Right renal pelvis (tissue), 4 donors: Measurements from ENCODE around the gene ST6GALNAC3. TPM values are rescaled to one million over a fixed set of nuclear protein-coding genes. Genes with fewer than 3 reads are reported as not detected.

Experiments used
- DNase-seq, 4 donors: peaks; one replicate each; pipeline ENCODE4 v3.0.0-alpha.2; 2013; ENCODE audit warnings: low read depth in 4 of 4, low spot score in 3 of 4, missing footprints in 1 of 4
- polyA plus RNA-seq, 4 donors: library from polyadenylated mRNA; unstranded; fragments of 120-200 nt; gene quantifications; one replicate each; pipeline ENCODE4 v1.2.1, GENCODE V29; 2013; ENCODE audit not compliant: insufficient read length in 4 of 4

Gene ST6GALNAC3
- polyA plus RNA-seq, 4 donors = 91.5 to 110 (median 97.8) TPM

DNA sequence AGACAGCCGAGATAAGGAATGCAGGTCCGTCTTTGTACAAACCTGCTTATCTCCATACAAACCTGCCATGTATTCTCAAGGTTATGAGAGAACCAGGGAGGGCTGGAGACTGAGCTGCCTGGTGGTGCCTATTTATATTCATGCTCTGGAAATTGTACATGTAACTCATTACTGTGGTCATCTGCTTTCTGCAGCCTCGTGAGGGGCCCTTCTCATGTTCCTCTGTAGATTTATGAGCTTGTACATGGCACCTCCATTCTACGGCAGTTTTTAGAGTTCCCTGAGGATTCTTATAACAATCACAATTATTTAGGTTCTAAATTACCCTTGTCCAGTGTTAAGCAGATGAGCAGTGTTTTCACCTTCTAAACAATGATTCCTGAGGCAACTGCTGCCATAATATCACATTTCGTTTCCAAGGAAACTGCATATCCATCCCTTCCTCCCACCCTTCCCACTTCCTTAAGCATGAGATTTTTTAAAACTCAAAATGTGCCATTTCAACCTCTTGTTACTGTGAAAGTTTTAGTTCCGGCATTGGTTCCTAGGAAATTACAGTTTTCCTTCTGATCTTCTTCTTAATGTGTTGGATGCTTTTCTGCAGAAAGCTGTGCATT, 112.1 kb downstream of the ST6GALNAC3 start:
- DNase-seq = no peak

DNA sequence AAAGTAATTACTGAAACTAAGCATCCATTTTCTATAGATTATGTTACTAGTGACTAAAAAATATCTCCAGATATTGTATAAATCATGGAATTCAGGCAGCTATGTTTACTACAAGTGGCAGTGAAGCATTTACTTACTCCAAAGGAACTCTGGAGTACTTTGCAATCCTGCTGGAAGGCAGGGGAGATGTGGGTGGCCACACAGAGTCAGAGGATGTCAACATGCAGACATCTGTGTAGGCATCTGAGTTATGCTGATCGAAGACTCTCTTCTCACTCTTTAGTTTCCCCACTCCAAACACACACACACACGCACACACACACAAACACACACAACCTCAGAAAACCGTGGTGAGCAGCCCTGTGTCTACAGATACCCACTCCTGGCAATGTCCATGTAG, 112.9 kb downstream of the ST6GALNAC3 start:
- DNase-seq = no peak

DNA sequence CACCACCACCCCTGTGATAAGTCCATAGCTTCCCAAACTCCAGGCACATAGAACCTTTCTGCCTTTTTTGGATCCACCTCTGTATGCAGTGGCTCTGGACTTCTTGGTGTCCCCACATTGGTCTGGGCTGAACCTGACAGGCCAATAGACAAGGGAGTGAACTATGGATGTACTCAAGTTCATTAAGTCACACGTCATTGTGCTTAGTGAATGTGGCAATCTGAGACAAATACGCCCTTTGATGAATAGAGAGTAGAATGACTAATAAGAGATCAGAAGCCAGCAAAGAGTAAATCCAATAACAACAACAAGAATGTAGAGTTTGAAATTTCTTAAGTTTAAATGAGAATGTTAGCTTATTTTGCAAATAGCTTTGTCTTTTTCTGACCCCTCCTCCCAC, 114.8 kb downstream of the ST6GALNAC3 start:
- no peak for DNase-seq

DNA sequence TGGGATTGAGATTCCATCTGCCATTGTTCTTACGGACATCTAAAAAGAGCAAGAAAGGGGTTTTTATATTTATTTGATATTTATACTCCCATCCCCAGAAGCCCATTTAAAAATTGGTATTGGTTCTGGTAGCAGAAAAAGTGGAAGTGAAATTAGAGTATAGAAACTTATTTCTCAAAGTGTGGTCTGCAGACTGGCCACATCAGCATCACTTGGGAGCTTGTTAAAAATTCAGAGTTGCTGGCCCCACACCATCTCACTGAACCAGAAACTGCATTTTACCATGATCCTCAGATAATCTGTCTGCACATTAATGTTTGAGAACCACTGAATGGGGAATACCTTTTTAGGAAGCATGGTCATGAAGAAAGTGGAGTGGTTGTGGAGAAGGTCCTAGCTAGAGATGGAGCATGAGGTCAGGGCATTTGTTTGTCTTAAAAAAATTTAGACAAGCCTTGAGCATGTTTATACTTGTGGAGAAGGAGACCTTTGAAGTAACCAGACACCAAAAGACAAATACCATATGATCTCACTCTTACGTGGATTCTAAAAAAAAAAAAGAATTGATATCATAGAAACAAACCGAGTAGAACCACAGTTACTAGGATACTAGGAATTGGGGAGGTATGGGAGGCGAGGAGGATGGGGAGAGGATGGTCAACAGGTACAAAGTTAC, 116.3 kb downstream of the ST6GALNAC3 start:
- no peak for DNase-seq

DNA sequence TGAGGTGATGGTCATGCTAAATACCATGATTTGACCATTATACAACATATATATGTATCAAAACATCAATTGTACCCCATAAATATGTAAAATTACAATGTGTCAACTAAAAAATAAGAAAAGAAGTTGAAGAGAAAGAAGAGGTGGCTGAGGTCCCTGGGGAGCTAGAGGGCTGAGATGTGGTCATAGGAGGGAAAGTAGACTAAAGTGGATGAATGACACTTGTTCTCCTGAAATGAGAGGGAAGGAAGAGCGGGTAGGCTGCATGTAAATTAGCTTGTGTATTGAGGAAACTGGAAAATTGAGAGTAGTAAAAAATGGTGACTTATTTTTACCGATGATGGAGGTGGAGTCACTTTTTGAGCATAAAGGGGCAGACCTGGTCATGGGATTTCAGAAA, 117.0 kb downstream of the ST6GALNAC3 start:
- no peak for DNase-seq

DNA sequence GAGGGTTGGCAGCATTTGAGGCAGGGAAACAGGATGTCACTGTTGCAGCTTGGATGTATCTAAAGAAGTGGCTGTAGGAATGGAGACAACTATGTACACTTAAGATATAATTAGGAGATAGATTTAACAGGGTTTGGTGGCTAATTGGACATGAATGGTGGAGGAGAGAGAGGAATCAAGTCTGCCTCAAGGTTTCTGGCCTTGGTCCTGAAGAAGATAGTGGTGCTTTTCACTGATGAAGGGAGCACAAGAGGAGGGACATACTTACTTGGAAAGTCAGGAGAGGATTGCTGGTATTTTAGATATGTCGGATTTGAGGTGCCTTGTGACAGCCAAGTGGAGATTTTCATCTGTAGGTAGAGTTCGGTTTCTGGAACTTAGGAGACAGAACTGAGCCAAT, 123.9 kb downstream of the ST6GALNAC3 start:
- no peak for DNase-seq

DNA sequence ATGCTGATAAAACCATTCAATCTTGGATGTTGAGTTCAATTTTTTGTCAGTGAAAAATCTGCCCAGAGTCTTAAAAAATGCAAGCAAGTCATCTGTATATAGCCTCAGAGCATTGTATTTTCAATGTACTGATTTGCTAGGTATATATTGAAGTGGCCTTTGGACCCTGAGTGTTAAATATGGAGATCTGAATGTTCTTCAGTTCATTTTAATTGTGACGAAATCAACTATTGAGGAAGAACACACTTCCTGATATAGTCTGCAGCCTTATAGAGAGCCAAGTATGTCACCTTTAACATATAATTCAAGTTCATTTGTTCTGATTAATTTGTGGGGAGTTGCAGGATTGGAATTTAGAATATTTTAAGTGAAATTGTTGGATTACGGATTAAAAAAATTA, 128.1 kb downstream of the ST6GALNAC3 start:
- no peak for DNase-seq

DNA sequence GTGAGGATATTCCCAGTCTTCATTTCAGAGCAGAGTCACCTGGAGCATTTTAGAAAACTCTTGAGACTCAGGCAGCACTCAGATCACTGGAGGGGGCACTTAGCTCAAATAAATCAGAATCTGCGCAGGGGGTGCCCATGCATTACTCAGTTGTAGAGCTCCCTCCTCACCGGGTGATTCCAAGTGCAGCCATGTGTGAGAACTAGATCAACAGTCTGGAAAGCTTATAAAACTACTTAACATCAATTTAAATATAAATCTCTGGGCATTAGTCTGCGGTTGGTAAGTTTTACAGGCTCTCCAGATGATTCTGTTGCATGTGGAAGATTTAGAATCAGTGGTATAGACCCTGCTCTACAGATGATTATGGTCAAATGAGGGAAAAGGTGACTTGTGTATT, 128.6 kb downstream of the ST6GALNAC3 start:
- peak in 1 of 4 donors; percentile 7 for DNase-seq

DNA sequence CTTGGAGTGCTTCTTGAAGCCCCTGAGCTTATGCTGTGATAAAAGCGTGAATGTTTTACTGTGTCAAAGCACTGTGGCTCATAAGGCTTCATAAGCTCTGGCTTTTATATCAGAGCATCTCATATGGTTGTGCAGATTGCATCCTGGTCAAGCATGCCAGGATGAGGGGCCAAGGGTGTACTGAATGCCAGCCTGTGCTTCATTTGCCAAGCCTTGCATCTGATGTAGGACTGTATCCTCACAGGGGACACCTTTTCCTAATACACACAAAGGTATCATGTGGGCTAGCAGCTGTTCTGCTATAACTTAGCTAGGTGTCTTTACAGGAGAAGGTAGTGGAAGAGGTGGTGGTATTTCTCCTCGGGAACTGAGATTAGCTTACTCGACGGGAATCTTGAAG, 134.7 kb downstream of the ST6GALNAC3 start:
- no peak for DNase-seq

DNA sequence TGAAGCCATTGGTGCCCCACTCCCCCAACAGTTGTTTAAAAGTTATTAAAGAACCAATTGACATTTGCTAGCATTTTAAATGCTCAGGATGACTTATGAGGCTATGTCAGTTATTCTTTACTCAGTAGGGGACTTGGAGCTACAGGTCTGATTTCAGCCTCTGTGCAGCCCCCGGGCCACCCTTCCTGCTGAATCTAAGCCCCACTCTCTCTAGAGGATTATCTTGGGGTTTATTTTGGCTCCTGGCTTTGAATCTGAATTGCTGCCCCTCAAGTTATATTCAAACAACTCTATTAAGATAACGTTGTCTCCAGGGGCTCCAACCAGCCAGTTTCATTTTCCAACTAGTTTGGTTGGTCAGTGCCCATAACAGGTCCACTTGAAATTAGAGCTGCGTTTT, 135.1 kb downstream of the ST6GALNAC3 start:
- no peak for DNase-seq

DNA sequence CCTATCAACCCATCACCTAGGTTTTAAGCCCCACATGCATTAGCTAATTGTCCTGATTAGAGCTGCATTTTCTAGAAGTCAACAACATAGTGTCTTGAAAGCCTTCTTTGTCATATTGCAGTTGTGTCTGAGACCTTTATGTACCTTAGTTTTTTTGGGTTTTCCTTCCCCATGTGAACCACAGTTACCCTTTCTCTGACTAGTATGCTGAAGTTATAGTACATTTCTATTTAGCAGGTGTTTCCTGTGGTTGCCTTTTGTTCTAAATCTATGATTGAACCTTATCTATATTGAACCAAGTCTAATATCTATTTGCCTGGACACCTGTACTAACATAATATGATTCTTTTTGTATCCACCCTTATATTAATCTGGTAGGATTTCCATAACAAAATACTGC, 135.6 kb downstream of the ST6GALNAC3 start:
- no peak for DNase-seq

DNA sequence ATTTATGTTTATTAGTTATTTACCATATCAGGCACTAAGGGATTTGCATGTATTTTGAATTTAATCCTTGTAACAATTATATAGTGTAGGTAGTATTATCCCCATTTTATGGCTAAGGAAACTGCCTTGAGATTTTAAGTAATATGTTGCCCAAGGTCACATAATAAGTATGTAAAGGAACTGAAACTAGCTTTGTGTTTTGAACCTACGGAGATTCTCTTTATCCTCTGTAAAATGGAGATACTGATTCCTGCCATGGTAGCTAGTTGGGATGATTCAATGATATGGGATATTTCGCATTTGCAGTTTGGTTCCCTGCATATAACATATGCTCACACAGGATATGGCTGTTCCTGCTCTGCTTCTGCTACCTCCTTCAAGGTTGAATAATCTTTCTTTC, 144.3 kb downstream of the ST6GALNAC3 start:
- DNase-seq = no peak

DNA sequence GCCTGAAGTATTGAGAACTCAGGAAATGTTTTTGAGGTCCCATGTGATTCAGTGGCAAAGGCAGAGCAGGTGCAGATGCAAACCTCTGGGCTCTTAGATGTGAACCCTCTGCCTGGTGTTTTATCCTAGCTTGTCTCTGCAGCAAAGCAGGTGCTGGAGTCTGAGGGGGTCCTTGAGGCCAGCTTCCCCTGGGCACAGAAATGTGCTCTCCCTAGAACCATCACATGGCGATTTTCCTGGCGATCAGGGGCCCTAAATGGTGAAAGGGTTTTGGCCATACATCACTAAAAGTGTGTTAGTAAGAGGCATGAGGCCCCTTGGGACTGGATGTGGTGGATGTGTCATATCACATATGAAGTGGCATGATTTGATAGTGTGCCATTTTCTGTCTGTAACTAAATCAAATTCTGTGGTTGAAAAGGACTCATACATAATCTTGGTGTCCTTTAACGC, 144.8 kb downstream of the ST6GALNAC3 start:
- DNase-seq = no peak

DNA sequence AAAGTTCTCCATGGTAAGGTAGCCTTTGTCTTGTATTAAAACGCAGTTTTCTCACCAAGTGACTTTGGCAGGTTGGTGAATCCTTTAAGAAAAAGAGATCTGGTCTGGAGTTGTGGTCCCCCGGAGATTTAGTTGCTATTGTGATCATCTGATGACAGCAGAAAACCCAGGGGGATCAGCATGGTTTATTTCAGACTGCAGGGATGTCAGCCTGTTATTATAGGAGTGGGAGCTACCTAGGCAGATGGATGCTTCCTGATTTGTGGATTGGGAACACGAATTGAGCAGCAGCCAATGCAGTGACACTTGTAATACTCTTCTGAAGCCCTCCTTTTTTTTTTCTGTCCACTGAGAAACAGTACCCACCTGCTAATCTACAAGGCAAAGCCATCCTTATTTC, 150.2 kb downstream of the ST6GALNAC3 start:
- no peak for DNase-seq

DNA sequence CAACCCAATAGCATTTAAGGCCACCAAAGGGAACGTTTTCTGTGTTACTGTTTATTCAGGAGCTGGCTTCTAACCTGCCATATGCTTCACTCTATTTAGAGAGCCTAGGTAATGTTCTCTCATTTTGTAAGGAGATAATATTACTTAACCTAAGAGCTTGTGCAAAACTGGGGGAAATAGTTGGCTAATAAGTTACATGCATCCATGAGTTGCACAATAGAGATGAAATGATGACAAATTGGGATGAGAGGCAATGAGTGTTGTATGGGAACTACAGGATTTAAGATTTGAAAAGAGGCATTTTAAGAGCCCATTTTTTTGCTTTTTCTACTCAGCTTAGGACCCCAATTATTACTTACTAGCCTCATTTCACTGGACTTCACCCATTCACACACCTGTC, 151.0 kb downstream of the ST6GALNAC3 start:
- no peak for DNase-seq

DNA sequence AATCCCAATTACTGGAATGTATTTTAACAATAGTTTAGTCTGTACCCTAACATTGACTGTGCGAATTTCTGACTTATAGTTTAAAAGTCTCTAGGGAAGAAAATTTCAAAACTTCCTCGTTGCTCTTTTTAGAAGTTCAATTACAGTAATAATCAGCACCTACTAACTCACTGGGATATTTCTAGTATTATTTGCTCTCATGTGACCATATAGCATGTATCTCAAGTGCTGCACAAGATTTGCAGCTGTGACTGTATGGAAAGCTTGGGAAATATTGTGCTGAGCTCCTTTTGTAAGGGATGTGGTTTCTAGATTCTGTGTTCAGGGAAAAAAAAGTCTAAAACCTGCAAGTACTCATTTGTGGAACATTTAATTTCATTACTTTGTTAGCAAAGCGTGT, 153.1 kb downstream of the ST6GALNAC3 start:
- no peak for DNase-seq

DNA sequence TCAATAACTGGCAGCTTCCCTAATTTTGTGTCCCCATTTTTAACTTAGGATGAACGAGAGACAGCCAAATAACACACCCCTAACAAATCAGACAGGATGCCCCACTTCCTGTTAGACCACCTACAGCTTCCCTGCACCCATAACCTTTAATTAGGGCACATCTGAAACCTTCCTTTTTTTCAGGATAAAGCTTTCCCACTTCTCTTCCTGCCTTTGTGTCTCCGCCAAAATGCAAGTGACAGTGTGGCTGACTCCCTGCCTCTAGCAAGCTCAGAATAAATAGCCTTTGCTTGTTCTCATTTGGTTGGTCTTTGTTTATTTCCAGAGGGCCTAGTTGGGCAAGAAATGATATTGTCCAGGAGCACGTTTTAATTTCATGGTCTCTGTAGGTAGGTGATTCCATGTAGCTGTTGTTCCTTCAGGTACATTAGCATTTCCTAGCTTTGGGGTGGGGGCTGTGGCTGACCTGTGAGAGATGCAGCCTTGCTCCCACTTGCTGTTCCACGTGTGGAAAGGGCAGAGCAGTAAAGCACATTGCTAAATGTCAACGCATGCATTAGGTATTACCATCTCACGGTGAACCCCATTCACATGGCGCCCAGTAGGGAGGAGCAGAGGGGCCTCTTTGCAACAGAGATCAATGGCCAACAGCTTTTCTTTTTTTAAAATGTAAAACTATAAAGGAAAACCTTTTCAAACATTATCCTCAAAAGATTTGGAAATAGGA, 154.9 kb downstream of the ST6GALNAC3 start:
- no peak for DNase-seq

DNA sequence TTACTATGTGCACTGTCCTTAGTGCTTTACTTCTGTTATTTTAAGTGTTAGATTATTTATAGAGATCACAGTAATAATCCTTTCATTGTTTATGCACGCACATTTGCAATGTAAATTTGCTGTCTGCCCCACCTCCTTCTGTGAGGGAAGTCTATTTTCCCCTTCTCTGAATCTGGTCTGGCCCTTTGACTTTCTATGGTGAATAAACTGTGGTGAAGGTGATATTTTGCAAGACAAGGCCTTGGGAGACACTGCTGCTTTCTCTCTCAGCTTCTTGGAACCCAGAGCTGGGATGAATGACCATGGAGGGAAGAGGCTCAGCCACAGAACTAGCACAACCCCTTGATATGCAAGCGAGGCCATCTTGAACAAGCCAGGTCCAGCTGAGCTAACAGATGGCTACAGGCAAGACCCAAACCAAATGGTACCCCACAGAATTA, 156.3 kb downstream of the ST6GALNAC3 start:
- no peak for DNase-seq

DNA sequence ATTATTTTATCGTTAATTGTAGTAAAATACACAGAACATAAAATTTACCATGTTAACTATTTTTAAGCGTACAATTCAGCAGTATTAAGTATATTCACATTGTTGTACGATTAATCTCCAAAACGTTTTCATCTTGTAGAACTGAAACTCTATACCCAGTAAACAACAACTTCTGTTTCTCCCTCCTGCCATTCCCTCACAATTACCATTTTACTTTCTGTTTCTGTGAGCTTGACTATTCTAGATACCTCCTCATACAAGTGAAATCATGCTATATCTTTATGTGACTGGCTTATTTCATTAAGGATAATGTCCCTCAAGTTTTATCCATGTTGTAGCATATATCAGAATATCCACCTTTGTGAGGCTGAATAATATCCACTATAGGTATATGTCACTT, 156.8 kb downstream of the ST6GALNAC3 start:
- no peak for DNase-seq

DNA sequence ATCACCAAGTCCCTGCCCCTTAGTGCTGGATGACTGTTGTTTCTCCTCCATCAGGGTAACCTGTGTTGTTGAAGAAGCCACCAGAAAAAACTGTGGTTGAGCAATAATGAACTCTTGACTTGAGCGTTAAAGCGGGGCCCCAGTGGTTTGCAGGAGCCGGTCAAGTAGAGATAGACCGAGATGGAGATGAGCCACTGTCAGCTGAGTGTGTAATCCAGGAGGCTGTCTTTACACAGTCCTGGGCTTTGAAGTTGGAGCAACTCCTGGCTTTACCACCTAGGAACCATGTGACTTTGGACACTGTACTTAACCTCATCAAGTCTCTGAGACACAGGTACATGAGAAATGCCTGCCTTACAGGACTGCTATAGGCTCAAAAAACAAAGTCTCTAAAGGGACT, 158.1 kb downstream of the ST6GALNAC3 start:
- DNase-seq = no peak

DNA sequence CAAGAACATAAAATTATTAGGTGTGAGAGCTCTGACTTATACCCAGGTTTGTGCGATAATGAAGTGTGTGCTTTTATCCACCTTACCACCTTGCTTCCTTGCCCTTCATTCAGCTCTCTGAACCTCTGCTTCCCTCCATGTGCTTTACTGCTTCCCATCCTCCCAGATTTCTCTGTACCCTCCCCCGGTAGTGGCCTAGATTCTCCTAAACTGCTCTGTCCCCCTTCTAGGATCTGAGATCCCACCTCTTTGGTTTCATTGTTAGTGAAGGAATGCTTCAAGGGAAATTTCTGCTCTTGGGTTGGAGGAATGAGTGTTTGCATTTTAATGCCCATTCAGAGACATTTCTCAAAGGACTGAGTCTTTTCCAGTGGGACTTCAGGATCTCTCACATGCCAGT, 159.5 kb downstream of the ST6GALNAC3 start:
- no peak for DNase-seq

DNA sequence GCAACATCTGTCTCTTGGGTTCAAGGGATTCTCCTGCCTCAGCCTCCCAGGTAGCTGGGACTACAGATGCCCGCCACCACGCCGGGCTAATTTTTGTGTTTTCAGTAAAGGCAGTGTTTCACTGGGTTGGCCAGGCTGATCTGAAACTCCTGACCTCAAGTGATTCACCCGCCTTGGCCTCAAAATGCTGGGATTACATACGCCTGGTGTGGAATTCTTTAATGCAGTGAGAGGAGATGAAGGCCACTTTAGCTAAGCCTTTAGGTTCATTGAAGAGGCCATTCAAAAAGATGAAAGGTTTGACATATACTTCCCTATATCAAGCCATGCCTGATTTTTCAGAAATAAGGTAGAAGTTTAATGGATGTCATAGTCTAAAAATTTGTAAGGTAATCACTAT, 162.7 kb downstream of the ST6GALNAC3 start:
- DNase-seq = no peak
